GM21515 (cell line): ENCODE data around the gene FAM13A.
A peak's percentile ranks its signal among the peaks of the same experiment; 100 is the strongest.
"Not testable (repeated sequence)": the region's sequence is repeated elsewhere in the genome, so short reads cannot be mapped to it uniquely, and the experiment has no call there.

Source experiments
- ATAC-seq: cut with Tn5 transposase; IDR thresholded peaks from one replicate; pipeline ENCODE4 v1.9.1; 2021; ENCODE audit not compliant: unreplicated experiment

Gene FAM13A

DNA sequence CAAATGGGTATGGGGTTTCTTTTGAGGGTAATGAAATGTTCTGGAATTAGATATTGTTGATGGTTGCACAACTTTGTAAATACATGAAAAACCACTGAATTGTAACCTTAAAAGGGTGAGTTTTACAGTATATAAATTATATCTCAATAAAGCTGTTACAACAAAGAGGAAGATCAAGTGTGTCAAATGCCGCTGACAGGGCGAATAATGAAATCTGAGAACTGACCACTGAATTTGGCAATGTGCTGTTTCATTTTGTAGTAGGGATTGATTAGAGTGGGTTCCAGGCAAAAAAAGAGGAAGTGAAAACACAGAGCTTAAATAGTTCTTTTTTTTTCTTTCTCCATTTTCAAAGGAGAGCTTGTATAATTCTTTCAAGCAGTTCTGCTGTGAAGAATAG is 198.2 kb downstream of the FAM13A start:
- ATAC-seq, result peak; percentile 94

DNA sequence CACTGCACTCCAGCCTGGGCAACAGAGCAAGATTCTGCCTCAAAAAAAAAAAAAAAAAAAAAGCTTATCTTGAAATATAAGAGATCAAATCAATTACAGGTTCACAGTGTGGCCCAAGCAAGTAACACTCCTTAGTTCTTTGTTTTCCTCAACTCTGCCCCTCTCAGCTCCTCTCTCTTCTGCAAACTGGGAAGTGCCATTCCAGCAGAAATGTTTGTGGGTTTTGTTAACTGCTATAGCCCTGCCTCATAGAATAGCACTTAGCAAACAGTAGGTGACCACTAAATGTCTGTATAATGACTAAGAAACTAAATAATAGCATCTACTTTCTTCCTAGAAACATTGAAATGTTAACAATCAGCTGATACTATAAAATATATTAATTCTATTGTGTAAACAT is 199.4 kb downstream of the FAM13A start:
- ATAC-seq, result no peak

DNA sequence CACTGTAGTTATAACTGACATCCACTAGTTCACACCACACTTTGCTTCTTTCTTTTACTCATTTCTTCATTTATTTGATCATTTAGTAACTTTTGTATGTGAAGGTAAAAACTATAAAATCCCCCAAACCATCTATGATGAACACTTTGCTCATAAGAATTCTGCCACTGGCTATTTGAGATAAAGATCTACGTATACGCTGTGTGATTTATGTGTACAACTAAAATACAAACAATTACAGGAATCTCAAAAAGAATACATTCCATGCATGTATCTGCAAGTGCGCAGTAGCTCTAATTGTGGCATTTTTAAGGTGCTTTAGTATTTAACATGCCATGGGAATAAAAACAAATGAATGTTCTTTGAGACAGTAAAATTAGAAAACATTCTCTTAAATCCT is 202.5 kb downstream of the FAM13A start:
- ATAC-seq, result no peak

DNA sequence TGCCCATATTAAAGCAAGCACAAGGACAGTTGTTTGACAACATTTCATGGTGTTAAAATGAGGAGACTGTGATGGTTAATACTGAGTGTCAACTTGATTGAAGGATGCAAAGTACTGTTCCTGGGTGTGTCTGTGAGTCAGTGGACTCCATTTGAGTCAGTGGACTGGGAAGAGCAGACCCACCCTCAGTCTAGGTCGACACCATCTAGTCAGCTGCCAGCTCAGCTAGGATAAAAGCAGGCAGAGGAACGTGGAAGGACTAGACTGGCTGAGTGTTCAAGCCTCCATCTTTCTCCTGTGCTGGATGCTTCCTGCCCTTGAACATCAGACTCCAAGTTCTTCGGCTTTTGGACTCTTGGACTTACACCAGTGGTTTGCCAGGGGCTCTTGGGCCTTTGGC is 203.4 kb downstream of the FAM13A start:
- ATAC-seq, result not testable (repeated sequence)

DNA sequence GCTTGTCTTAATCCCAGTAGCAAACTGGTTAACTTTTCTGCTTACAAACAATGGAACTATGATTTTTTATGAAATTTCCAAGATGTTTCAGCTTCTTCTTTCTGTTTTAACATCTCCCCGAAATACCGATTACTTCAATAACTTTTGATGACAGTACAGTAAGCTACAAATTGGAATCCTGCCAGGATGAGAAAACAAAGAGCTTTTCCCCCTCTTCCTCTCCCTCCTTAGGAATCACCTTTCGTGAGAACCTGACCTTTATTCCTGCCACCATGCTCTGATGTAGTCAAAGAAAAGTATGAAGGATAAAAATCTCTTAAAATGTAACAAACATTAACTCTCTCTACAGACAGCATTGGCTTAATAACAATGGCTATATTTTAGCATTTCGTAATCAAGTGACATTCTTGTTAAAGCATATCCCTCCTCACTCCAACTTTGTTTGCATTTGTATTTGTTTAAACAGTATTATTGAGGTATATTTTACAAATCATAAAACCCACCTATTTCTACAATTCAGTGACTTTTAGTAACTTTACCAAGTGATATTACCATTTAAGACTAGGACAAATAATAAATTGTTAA is 210.7 kb downstream of the FAM13A start:
- ATAC-seq, result no peak

DNA sequence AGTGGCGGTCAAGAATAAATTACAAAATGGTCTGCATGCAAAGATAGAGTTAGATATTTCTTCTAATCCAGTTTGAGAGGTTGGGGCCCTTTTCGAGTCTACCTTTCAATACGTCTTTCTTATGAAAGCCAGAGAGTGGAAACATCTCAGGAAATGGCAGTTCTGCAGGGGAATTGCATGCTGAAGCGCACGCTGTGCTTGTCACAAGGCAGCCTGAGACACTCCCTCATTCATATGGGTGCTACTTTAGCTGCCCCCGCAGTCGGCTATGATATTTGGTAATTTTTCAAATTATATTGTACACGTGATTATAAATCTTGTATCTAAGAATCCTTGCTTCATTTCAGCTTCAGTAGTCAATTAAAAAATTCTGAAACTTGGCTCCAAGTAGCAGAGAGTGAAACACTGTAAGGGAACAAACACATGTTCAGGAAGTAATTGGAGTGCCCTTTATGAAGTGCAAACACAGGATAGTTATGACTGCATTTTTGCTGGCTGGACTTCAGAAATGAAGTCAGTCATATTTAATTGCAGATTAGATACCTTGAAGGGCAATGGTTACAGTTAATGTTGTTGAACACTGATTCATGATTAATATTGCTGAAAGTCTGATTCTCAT is 213.8 kb downstream of the FAM13A start:
- ATAC-seq, result no peak

DNA sequence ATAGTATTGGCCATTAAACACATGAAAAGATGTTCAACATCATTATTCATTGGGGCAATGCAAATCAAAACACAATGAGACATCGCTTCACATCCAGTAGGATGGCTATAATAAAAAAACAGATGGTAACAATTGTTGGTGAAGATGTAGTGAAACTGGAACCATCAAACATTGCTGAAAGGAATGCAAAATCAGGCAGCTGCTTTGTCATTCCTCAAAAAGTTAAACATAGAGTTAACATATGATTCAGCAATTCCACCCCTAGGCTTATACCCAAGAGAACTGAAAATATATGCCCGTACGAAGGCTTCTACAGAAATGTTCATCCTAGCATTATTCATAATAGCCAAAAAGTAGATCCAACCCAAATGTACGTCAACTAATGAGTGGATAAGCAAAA is 215.3 kb downstream of the FAM13A start:
- no peak for ATAC-seq

DNA sequence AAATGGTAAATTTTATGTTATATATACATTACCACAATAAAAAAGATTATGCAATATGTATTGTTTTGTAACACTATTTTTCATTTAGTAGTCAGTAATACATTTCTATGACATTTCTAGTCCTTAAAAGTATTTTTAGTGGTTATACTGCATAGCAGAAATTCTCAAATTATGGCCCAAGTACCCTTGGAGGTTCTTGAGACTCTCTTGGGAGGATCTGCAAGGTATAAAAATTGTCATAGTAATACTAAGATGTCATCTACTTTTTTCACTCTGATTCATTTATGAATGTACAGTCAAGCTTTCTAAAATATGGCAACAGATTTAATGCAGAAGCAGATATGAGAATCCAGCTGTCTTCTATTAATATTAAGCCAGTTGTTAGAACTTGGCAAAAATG is 220.8 kb downstream of the FAM13A start:
- no peak for ATAC-seq

DNA sequence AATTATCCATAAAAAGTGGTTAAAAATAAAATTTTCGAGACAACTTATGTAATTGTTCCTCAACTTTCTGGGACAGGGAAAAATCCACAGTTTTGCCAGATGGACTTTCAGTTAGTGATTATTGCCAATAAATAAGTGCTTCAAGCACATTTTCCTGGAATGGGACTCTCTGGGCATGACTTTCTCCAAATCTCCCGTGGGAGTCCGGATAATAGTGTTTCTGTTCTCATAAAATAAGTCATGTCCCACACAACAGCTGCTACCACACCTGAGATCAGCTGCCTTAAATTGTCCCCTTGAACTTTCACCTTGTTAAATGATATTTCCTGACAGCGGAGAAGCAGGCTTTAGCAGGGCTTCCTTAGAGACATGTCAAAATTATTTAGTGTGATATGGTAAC is 226.0 kb downstream of the FAM13A start:
- ATAC-seq, result no peak

DNA sequence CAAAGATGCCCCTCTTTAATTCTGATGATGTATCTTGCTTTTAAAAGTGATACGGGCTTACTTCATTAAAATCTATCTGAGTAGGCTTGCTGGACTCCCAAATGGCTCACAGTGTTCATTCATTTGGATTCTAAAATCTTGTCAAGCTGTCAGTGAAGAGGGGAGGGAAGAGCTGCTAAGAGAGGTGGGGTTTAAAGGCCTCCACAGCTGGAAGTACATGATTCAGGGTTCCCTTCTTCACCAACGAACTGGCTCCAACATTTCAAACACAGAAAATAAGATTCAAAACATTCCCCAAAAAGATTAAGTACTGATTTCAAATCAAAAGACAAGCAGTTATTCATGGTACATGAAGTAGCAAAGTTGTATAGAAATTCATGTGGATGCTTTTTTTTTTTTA is 226.4 kb downstream of the FAM13A start:
- no peak for ATAC-seq

DNA sequence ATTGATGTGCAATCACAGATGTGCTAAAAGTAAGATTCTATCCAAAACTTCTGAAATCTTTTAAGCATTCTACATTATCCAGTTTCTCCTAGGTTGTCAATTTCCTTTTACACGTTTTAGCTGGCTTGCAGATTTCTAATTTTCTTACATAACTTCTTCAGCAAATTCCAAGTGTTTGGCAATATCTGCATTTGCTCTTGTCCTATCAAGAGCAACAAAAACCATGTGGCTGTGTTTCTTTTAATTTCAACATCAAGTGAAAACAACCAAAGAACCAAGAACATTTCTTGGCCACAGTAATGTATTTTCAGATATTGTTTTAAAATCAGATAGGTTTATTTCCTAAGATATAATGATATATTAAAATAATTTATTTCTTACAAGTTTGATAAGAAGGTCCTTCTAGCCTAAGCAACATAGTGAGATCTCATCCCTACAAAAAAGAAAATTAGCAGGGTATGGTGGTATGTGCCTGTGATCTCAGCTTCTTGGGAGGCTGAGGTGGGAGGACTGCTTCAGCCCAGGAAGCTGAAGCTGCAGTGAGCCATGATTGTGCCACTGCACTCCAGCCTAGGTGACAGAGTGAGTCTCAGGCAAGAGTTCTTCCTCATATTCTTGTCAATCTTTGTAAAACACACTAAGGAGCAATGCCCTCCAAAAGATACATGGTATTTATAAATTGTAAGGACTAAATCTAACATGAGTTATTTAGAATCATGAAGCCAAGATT is 228.0 kb downstream of the FAM13A start:
- no peak for ATAC-seq

DNA sequence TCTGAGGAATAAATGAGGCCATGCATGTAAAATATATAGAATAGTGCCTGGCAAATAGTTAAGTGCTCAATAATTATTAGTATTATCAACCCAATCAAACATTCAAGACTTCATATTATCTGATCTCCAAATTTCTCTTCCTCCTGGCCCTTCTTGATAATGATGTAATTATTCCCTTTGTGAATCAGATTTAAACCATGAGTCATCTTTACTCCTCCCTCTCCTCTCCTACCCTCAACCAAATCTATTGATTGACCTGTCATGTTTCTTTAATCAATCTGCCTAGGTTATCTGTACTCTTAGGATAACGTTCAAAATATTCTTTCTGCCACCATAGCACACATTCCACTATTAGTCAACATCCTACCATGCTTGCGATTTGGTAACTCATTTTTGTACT is 229.5 kb downstream of the FAM13A start:
- no peak for ATAC-seq

DNA sequence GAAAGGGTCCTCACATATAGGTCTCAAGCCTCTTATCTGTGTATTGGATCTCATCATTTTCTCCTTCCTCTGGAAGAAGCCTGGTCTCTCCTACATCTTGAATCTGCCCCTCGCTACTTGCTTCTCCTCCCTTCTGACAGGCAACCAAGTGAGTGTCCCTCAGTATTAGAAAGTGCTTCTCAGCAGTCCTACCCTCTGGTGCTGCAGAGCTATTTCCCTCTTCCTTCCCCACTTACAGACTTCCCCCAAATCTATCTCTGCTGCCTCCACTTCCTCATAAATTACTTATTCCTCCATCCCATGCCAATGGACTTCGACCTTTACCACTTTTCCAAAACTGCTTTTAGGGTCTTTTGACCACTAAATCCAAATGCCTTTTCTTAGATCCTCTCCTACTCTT is 230.2 kb downstream of the FAM13A start:
- no peak for ATAC-seq

DNA sequence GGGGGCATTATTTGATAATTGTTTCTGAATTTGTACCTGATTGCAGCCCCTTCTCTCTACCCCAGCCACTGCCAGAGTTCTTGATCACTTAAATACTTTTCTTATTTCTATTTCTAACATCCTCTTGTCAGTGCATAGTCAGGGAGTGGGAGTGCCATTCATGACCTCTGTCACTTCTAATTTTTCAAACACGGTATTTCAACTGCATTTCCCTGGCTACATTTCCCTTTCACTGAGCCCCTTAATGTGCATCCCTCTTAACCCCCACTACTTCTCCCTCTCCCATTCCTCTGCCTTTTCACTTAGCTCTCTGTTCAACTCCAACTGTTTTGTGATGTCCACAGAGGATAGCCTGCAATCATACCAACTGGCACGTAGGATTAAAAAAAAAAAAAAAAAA is 231.1 kb downstream of the FAM13A start:
- no peak for ATAC-seq

DNA sequence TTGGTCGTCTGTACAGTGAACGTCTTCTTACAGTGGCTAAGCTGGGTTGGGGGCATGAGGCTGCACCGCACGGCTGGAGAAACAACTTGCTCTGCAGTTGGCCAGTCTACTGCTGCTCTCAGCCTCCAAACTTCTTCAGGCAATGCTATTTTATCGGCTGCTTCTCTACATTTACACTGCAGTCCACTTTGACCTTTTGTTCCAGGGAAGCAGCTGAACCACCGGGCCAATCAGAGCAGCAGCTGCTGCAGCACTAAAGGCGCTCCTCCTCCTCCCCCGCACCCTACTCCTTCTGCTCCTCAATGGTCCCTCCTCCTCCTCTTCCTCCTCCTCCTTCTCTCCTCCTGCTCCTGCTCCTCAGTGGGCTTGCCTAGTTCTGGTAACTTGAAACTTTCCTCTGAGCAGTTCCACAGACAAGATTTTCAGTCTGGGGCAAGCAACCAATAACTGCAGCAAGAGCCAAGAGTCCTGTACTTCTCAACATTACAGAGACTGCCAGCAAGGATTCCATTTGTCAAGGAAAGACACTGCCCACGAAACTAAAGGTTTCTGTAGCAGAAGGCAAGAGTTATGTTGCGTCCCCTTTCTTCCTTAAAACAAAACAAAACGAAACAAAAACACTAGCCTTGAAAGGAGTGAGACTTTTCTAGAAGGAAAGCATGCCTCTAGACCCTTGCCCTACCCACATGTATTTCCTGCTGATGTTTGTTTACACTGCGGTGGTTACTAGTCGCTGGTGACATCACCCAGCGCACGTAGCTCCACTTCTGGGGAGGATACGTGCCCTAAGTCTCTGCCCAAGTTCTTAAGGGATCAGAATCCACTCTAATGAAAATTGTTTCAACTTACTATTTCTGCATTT is 233.7 kb downstream of the FAM13A start:
- peak; percentile 97 for ATAC-seq

DNA sequence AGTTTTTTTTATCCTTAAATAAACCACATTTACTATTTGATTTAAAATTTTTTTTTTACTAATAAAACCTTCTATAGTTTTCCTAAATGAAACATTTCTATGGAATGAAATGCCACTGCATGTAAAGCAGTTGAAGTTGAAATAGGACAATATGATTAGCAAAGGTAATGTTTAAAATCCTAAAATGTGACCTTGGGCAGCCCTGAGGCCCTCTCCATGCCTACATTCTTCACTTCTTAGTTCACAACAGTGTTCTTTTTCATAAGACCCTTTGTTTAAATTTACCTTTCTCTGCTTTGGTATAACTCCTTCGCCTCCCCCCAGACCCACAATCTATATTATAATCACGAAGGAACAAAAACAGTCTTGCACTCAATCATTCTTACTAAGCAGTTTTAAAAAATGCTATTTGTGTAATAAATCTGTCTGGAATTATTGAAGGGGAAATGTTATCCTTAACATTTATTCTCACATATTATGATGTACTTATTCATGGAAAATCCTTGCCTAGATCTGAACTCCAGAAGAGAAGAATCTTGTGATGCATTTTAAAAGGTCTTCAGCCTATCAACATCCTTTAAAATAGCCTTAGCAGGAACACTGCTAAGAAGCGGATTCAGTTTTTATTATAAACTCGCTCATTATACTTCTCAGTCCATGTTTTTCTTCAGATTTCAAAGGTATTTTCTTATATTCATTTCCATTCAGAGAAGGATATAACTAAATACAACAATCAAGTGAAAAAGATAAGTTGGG is 234.8 kb downstream of the FAM13A start:
- no peak for ATAC-seq

DNA sequence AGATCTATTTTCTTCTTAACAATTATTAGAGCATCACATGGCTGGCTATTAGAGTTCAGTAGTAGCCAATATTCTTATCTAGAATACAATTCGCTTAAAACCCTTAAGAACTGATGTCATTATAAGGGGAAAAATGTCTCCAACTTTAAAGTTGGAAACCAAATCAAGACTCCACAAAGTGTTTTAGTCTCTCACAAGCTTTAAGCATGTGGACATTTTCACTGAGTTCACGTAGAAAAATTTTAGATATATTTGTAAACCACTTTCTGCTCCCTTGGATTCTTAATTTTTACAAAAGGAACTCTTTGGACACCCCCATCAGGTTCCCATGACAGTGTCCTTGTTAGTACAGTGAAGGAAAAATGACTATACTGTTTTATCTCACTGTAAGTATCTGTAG is 235.5 kb downstream of the FAM13A start:
- ATAC-seq, result no peak

DNA sequence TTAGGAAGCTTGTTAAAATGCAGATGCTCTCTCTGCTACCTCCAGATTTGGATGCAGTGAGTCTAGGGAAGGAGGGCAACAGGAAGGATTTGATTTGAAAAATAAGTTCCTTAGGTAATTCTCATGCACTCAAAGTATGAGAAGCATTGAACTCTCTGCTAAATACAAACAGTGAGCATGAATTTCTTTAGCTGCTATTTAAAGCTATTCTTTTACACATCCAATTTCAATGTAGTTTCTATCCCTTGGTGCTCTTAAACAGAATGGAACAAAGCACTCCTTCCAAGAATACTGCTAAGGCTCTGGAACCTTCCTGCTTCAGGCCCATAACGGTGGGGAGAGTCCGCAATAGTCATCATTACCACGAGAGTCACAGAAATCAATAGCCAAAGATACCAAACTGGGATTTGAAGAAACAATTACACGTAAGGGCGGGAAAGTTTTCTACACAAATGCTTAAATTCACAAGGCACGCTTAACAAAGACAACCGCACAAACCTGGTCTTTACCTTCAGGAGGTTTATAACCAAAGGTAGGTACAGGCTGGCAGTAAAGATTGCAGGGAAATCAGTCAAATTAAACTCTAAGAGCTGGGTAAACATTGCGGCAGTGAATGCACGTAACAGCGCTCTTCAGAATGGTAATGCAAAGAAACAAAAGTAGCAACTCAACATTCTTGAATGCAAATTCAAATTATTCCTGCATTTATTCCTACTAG is 236.1 kb downstream of the FAM13A start:
- ATAC-seq, result no peak

DNA sequence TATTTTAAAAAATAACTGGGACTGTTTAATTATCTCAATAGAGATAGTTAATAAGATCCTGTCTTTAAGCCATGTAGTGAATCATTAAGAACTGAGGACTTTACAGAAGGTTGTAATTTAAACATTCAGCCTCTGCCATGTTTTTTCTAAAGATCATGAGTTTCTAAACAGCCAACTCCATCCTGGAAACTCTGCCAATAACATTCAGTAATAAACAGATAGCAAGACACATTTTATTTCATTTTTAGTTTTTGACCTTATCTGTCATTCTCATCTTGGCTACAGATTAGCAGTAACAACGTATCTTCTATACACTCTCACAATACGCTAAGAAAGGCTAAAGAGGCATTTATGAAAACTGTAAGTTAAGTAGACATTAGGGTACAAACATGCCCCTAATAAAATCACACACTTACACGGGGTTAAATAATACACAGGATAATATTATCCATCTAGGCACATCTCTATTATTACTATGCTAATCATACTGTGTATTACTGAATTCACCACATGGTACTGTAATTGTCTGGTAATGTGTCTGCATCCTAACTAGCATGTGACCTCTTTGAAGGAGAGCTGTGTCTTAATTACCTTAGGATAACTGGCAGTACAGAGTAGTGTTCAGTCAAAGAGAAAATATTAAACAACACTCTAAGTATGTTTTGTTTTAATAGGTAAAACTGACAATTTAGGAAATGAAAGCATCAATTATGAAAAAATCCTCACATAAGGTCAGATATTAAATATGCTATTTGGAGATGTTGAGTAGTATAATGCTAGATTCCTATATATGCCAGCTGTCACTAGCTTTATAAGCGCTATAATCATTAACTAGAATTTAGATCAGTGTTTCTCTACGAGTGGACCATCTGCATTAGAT is 236.9 kb downstream of the FAM13A start:
- no peak for ATAC-seq
